ENCODE data around the gene SCUBE1. TPM values are rescaled to one million over a fixed set of nuclear protein-coding genes. Genes with fewer than 3 reads are reported as not detected.

SCUBE1 gene
- total and polyA plus RNA-seq, 5 experiments from 2014 or later, result not detected

DNA sequence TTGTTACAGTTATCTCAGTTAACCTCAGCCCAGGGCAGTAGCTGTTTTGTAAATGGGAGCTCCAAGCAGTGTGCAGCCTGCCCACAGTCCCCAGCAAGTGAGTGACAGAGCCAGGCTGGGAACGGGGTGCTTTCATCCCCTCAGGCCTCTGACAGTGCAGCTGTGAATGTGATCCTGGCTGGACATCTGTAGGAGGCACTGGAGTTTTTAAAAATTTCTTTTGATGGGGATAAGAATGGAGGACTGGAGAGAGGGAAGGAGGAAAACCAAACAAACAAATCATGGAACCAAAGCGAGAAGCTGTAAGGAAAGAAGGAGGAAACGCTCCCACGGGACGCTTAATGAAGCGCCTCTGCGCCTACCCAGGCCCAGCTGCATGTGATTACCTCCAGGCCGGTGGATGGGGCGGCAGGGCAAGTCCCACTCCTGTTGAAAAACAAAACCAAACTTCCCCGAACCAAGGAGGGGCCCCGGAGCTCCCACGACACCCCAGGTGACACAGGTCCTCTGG, 40.6 kb downstream of the SCUBE1 start:
- Mint-ChIP-seq H3K4me3 (no peak overlapping the region), H3K4me1 (peaks cover 0 to 2% (median 0%) of the 10 kb centered on the region in 4 donors), H3K27me3 (peaks cover 0 to 5% (median 0%) of the 10 kb centered on the region in 5 donors), H3K27ac (peak overlapping the region in 1 of 10 donors; percentile 57), H3K36me3 (no peaks in the 10 kb centered on the region), H3K9me3 (no peaks in the 10 kb centered on the region)
- POLR2A ChIA-PET, result no interaction called here
- ATAC-seq (no peak), DNase-seq (no peak)

GRCh38 chr22:43301866-43302265, 41.3 kb downstream of the SCUBE1 start:
- no peak for DNase-seq
- no peak overlapping the region for H3K4me3 Mint-ChIP-seq
- H3K36me3 Mint-ChIP-seq, result no peaks in the 10 kb centered on the region
- H3K4me1 Mint-ChIP-seq, result peaks cover 0 to 2% (median 0%) of the 10 kb centered on the region in 4 donors
- no peaks in the 10 kb centered on the region for H3K9me3 Mint-ChIP-seq
- no peak overlapping the region for H3K27ac Mint-ChIP-seq
- no peak for ATAC-seq
- POLR2A ChIA-PET, result no interaction called here
- peaks cover 0 to 5% (median 0%) of the 10 kb centered on the region in 5 donors for H3K27me3 Mint-ChIP-seq

DNA sequence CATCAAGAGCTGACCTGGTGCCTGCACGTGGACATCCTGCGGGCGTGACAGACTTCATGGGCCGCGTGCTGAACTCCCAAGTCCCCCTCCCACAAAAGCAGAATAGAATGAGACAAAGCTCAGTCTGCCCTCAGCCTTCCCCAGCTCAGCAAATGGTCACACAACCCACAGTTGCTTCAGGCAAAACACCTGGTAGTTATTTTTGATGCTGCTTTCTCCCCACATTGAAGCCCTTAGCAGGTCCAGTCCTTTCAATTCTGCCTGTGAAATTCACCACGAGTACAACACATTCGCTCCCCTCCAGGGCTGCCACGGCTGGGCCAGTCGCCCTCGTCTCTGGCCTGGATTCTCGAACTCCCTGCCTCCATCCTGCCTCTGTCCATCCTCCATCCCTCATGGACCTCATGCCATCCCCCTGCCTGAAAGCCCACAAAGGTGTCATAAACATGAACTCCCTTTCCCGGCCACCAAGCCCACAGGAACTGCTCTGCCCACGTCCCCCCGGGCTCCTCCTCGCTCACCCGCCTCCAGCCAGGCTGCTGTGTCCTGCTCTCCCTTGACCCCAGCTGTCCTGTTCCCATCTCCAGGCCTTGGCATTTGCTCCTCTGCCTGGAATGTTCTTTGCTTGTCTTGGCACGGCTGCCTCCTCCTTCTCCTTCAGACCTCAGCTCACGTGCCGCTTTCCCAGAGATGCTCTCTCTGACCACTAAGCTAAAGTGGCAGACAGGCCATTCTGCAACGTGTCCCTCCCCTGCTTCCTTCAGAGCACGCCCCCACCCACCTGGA, 42.1 kb downstream of the SCUBE1 start:
- DNase-seq (no peak), ATAC-seq (no peak)
- H3K27ac Mint-ChIP-seq, result peak overlapping the region in 1 of 10 donors; percentile 35
- POLR2A ChIA-PET, result no interaction called here
- no peaks in the 10 kb centered on the region for H3K9me3 Mint-ChIP-seq
- peaks cover 0 to 2% (median 0%) of the 10 kb centered on the region in 4 donors for H3K4me1 Mint-ChIP-seq
- H3K4me3 Mint-ChIP-seq, result peak overlapping the region in 1 of 10 donors; percentile 29
- no peaks in the 10 kb centered on the region for H3K36me3 Mint-ChIP-seq
- peaks cover 0 to 1% (median 0%) of the 10 kb centered on the region in 5 donors for H3K27me3 Mint-ChIP-seq

GRCh38 chr22:43299736-43300135, 43.4 kb downstream of the SCUBE1 start:
- POLR2A ChIA-PET, result no interaction called here
- no peaks in the 10 kb centered on the region for H3K9me3 Mint-ChIP-seq
- peaks cover 0 to 1% (median 0%) of the 10 kb centered on the region in 5 donors for H3K27me3 Mint-ChIP-seq
- no peak for DNase-seq
- no peak overlapping the region for H3K4me3 Mint-ChIP-seq
- ATAC-seq, result no peak
- H3K36me3 Mint-ChIP-seq, result no peaks in the 10 kb centered on the region
- peaks cover 0 to 2% (median 0%) of the 10 kb centered on the region in 4 donors for H3K4me1 Mint-ChIP-seq
- H3K27ac Mint-ChIP-seq, result no peak overlapping the region

DNA sequence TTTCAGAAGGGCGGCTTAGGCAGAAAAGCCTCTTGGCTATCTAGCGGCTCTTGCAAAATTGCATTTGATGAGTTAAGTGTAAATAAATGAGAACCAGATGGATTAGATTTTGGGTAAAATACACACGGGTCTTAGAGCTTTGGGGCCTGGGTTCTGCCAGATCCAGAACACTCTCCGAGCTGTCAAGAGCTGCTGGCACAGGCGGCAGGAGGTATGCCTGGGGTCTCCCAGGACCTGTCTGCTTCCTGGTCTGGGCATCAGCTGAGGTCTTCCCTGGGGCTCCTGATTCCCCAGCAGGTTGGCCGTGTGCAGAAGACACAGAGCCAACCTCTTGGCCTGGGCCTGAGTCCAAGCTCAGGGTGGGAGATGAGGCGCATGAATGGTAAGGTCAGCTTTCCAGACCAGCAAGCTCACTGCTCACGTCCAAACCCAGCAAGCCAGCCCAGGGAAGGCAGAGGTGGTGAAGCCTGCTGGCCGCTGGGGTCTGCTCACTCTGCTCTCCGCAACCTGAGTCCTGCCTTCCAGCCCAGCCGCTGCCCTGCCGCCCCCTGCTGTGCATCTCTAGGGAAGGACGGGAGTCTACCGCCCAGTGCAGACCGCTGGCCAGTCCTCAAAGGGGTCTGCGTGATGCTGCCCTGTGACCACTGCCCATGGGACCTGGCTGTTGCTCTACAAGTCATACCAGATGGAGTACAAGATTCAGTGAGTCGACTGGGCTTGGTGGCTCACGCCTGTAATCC, 44.9 kb downstream of the SCUBE1 start:
- POLR2A ChIA-PET, result no interaction called here
- ATAC-seq (no peak), DNase-seq (no peak)
- Mint-ChIP-seq H3K9me3 (no peaks in the 10 kb centered on the region), H3K4me1 (peaks cover 0 to 2% (median 0%) of the 10 kb centered on the region in 4 donors), H3K4me3 (no peak overlapping the region), H3K27ac (no peak overlapping the region), H3K36me3 (no peaks in the 10 kb centered on the region), H3K27me3 (peaks cover 0 to 1% (median 0%) of the 10 kb centered on the region in 5 donors)

- Mint-ChIP-seq H3K27ac (no peak overlapping the region), H3K36me3 (no peaks in the 10 kb centered on the region)
- ATAC-seq, result no peak
These were observed 45.7 kb downstream of the SCUBE1 start for GRCh38 chr22:43297270-43298061.

DNA sequence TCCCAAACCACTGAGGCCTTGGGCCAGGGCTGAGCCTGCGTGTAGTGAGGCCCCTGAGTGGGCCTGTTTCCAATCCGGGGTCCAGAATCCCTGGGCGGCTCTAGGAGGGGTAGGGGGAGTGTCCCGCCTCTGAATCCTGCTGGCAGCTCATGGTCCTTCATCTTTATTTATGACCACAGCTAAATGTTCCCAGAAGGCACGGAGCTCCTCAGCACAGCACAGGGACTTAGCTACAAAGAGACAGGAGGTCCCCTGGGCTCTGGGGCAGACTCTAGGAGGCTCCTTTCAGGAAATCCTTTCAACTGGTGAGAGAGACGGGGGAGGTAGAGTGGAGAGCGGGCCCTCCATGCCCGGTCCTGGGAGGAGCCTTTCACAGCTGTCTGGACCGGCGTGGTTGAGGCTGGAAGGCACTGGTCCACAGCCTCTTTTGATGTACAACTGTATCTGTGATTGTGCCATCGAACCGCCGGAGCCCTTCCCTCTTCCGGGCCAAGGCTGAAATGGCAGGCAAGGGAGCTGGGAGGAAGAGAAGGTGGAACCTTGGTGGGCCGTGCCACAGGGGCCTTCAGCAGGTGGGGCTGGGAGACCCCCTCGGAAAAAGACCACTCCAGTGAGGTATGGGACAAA, 46.8 kb downstream of the SCUBE1 start:
- Mint-ChIP-seq H3K9me3 (no peaks in the 10 kb centered on the region), H3K4me1 (peaks cover 0 to 2% (median 0%) of the 10 kb centered on the region in 4 donors), H3K27ac (peak overlapping the region in 1 of 10 donors; percentile 69), H3K36me3 (no peaks in the 10 kb centered on the region), H3K4me3 (no peak overlapping the region), H3K27me3 (peaks cover 0 to under 1% (median 0%) of the 10 kb centered on the region in 5 donors)
- ATAC-seq, result no peak
- no peak for DNase-seq
- POLR2A ChIA-PET, result no interaction called here

More at GRCh38 chr22:43297270-43298061, 45.7 kb downstream of the SCUBE1 start:
- no peak overlapping the region for H3K4me3 Mint-ChIP-seq
- POLR2A ChIA-PET, result interaction anchor here (0.6 kb wide), 1 partner anchor 370 kb away, joined by 3 read pairs; no protein-coding TSS in a partner anchor
- peaks cover 0 to 1% (median 0%) of the 10 kb centered on the region in 5 donors for H3K27me3 Mint-ChIP-seq
- no peaks in the 10 kb centered on the region for H3K9me3 Mint-ChIP-seq
- no peak for DNase-seq
- H3K4me1 Mint-ChIP-seq, result peaks cover 0 to 2% (median 0%) of the 10 kb centered on the region in 4 donors

- ATAC-seq (no peak), DNase-seq (no peak)
- H3K4me1 Mint-ChIP-seq, result no peaks in the 10 kb centered on the region
- H3K36me3 Mint-ChIP-seq, result no peaks in the 10 kb centered on the region
- peaks cover 0 to 1% (median 0%) of the 10 kb centered on the region in 5 donors for H3K27me3 Mint-ChIP-seq
- H3K4me3 Mint-ChIP-seq, result no peak overlapping the region
- H3K9me3 Mint-ChIP-seq, result no peaks in the 10 kb centered on the region
- H3K27ac Mint-ChIP-seq, result peak overlapping the region in 1 of 10 donors; percentile 24
- POLR2A ChIA-PET, result no interaction called here
These were observed 47.5 kb downstream of the SCUBE1 start for GRCh38 chr22:43295660-43296059.

DNA sequence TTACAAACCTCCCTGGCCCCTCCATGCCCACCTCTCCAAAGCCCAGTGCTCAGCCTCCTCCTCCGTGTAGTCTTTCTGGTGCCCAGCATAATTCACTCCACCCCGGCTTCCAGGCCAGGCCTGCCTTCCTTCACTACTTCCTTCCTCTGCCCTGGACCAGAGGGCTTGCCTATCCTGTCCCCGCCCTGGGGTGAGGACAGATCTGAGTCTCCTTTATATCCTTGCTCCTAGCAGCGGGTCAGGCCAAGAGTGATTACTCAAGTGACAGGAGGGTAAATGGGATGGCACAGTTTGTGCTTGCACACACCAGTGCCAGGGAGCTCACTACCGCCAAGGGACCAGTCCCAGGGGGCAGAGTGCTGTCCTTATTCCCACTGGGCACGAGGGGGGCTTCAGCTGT, 48.0 kb downstream of the SCUBE1 start:
- H3K9me3 Mint-ChIP-seq, result no peaks in the 10 kb centered on the region
- ATAC-seq (no peak), DNase-seq (no peak)
- H3K27ac Mint-ChIP-seq, result no peak overlapping the region
- H3K27me3 Mint-ChIP-seq, result peaks cover 0 to 1% (median 0%) of the 10 kb centered on the region in 5 donors
- H3K36me3 Mint-ChIP-seq, result no peaks in the 10 kb centered on the region
- peaks cover 0 to under 1% (median 0%) of the 10 kb centered on the region in 4 donors for H3K4me1 Mint-ChIP-seq
- no peak overlapping the region for H3K4me3 Mint-ChIP-seq
- POLR2A ChIA-PET, result no interaction called here

DNA sequence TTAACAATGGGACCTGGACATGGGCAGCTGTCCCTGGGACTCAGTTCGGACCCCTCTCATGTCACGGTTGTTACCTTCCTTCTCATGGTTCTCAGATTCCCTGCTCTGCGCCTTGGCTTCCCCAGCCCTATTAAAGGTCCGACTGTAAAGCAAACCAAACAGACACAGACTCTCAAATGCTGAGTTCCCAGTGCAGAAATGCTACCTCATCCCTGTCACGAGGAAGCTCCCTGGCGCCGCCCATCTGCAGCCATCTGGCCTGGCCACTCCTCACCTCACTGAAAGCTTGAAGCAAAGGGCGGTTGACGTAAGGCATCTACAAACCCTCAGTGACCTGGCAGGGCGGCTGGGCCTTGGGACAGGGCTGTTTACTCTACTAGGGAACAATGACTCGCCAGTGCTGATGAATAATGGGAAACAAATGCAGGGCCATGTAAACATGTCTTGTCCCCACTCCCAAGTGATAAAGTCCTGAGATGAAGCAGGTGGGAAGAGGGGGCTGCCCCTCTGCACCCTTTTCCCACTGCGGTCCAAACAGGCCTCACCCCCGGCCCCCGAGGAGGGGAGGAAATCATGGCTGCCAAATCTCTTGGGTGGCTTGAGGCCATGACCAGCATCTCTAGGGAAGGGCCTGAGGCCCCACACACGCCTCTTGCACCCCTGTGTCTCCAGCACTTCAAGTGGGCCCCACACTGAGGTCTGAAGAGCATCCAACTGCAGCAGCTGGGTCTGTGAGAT, 49.3 kb downstream of the SCUBE1 start:
- POLR2A ChIA-PET, result no interaction called here
- H3K4me1 Mint-ChIP-seq, result peaks cover 2 to 6% (median 4%) of the 10 kb centered on the region in 4 donors
- no peaks in the 10 kb centered on the region for H3K9me3 Mint-ChIP-seq
- no peaks in the 10 kb centered on the region for H3K36me3 Mint-ChIP-seq
- DNase-seq, result no peak
- H3K4me3 Mint-ChIP-seq, result no peak overlapping the region
- no peak overlapping the region for H3K27ac Mint-ChIP-seq
- peaks cover 0 to 1% (median 0%) of the 10 kb centered on the region in 5 donors for H3K27me3 Mint-ChIP-seq
- no peak for ATAC-seq

DNA sequence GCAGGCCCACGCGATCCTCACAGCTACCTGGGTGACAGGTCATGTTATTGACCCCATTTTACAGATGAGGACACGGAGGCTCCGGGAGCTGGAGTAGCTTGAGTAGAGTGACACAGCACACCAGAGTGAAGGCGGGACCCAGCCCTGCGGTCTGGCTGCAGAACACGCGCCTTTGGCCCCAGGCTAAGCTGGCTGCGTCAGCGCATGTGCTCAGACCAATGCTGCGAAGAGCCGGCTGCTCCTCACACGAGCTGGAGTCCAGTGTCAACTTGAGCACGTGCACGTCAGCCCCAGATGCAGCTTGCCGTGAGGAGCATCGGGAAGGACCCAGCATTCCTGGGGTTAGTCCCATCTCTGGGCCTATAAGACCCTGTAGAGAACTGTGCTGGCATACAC, 49.9 kb downstream of the SCUBE1 start:
- Mint-ChIP-seq H3K36me3 (no peaks in the 10 kb centered on the region), H3K4me1 (peaks cover 2 to 8% (median 5%) of the 10 kb centered on the region in 4 donors), H3K9me3 (no peaks in the 10 kb centered on the region), H3K27me3 (peaks cover 0 to 1% (median 0%) of the 10 kb centered on the region in 5 donors), H3K4me3 (no peak overlapping the region), H3K27ac (no peak overlapping the region)
- ATAC-seq (no peak), DNase-seq (no peak)
- POLR2A ChIA-PET, result no interaction called here

Measured in naive thymus-derived CD8-positive, alpha-beta T cell (primary cell).